CD4-positive, alpha-beta T cell treated with Interferon gamma for 1 hour (primary cell): ENCODE measurements around the gene CDC42BPB.
"Not testable (repeated sequence)": the region's sequence is repeated elsewhere in the genome, so short reads cannot be mapped to it uniquely, and the experiment has no call there.

ENCODE experiments used
- DNase-seq: peaks from one replicate; pipeline ENCODE4 v3.0.0-alpha.2; 2020

Gene CDC42BPB

DNA sequence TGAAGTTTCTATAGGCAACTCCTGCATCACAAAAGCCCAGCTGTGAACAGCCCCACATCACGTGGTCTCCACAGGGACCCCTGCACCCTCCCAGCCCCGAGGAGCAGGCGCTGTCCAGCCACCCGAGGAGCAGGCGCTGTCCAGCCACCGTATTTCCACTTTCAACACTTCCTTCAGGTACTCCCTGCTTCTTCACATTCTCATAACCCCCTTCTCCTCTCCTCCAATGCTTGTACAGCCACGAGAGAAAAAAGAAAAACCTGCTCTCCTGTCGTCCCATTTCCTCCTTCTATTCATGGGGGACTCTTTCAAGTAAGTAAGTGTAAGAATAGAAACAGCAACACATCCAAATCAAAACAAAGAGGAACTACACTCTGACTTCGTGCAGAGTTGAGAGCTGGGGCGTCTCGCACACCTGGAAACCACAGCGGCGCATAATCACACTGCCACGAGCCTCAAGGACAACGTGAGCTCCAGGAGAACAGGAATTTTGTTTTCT is 11.9 kb downstream of the CDC42BPB start:
- no peak for DNase-seq

- DNase-seq = no peak
Measured at GRCh38 chr14:103043257-103044015, 13.9 kb downstream of the CDC42BPB start.

DNA sequence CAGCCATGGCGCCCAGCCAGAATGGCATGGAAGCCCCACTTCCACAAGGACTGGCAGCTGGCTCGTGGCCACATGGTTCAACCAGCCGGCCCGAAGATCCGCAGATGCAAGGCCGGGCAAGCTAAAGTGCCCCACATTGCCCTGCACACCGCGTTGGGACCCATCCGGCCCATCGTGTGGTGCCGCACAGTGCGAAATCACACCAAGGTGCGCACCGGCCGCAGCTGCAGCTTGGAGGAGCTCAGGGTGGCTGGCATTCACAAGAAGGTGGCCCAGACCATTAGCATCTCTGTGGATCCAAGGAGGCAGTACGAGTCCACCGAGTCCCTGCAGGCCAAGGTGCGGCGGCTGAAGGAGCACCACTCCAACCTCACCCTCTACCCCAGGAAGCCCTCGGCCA is 15.9 kb downstream of the CDC42BPB start:
- no peak for DNase-seq

- DNase-seq = no peak
Measured at GRCh38 chr14:103033681-103034096, 23.7 kb downstream of the CDC42BPB start.

DNA sequence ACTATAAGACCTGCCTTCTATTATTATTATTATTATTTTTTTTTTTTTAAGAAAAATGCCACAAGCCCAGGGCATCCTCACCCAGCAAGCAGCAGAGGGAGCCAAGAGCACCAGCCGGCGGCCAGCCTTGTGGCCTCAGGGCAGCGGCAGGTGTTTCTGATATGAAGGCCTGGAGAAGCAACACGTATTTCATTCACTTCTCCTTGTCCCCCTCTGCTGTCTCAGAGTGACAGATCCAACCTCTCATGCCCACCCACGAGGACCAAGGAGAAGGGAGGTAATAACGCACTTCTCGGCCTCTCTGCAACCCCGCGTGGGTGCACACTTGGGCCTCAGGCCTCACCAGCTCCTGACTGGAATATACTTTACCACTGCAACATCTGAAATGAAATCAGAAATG is 25.4 kb downstream of the CDC42BPB start:
- DNase-seq = no peak

DNA sequence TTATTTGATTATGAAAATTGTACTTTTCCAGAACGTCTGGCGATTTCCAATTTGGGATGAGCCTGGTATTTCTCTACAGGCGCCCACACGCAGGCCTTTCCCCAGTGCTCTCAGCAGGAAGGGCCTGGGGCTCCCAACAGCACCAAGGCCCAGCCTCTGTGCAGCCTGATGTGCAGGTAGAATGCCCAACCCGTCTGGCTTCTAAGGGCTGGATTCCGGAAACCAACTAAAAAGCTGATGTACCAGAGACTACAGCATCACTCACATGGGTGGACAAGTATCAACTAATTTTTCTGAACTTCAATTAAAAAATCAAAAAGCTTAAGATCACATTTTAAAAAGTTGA is 25.8 kb downstream of the CDC42BPB start:
- DNase-seq = no peak

DNA sequence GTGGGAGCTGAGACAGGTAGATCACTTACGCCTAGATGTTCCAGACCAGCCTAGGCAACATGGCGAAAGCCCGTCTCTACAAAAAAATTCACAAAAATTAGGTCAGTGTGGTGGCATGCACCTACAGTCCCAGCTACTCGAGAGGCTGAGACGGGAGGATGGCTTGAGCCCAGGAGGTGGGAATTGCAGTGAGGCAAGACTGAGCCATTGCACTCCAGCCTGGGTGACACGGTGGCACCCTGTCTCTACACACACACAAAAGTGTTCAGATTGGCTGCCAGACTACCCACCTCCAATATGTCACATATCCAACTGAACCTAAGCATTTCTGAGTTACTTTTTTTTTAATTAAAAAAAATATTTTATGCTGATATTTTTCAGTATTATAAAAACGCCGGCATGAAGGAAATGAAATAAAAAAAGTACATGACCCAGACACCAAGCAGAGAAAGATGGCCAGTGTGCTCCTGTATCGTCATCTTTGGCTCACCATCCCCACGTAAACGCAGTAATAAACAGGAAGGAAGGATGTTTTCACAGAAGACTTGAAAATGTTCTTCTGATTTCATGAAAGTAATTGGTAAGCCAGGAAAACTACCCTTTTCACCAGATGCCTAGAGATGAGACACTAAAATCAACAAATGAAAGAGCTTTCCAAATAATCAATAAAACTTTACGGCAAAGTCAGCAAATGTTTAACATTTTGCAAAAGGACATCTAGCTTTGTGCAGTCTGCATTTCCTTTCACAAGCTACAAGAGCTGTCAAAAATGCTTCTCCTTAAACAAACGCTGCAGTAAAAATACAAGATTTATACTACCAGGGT is 26.4 kb downstream of the CDC42BPB start:
- DNase-seq = no peak

GRCh38 chr14:103029936-103030335 is 27.4 kb downstream of the CDC42BPB start:
- DNase-seq = no peak

- DNase-seq = no peak
Measured at GRCh38 chr14:103028772-103029171, 28.6 kb downstream of the CDC42BPB start.

GRCh38 chr14:103028161-103028767 is 29.1 kb downstream of the CDC42BPB start:
- DNase-seq = no peak

GRCh38 chr14:103027451-103027850 is 29.9 kb downstream of the CDC42BPB start:
- DNase-seq = no peak

- DNase-seq = no peak
Measured at GRCh38 chr14:103026988-103027387, 30.4 kb downstream of the CDC42BPB start.

DNA sequence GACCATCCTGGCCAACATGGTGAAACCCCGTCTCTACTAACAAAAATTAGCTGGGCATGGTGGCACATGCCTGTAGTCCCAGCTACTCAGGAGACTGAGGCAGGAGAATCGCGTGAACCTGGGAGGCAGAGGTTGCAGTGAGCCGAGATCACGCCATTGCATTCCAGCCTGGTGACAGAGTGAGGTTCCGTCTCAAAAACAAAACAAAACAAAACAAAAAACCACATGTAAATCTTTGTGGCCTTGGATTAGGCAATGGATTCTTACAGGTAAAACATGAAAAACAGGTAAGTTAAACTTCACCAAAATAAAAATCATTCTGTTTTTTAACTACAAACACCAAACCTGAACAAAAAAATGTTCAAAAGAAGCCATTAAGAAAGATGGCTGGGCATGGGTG is 31.2 kb downstream of the CDC42BPB start:
- not testable (repeated sequence) for DNase-seq

DNA sequence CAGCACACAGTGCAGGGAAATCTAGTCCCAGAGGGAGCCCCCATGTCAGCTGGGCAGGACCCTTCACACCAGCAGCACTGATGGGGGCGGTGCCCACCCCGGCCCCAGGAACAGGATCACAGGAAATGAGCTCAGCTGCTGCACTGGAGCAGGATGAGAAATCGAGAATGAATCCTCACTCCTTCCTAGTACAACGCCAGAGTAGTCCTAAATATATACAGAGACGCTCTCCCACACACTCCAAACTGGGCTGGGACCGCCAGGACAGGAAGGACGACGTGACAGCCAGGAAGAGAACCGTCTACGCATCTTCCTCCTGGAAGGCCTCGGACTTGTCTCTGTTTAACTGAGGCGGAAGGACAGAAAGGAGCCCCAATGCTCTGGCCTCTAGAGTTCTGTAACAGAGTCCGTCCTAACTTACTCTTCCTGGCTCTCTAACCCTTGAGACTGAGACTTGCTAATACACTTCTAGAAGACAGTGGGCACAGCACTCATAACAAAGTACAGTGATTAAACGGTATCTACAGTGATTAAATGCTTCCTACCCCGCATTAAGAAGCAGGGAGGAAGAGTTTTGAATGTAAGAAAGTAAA is 33.4 kb downstream of the CDC42BPB start:
- DNase-seq = no peak

DNA sequence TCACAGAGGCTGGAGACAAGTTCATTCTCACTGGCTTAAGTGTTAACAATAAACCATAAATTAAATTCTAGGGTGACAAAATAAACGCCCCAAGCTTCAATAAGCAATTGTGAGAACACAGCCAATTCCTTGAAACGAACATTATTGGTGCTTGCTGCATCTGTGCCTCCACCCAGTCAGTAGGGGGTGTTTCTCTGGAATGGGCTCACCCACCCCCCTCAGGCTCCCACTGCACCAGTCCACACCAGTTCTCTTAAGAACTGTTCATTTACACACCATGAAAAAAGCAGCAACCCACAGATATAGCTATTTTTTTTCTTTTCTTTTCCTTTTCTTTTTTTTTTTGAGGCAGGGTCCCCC is 34.7 kb downstream of the CDC42BPB start:
- DNase-seq = no peak

- no peak for DNase-seq
Measured at GRCh38 chr14:103022002-103022684, 35.2 kb downstream of the CDC42BPB start.

DNA sequence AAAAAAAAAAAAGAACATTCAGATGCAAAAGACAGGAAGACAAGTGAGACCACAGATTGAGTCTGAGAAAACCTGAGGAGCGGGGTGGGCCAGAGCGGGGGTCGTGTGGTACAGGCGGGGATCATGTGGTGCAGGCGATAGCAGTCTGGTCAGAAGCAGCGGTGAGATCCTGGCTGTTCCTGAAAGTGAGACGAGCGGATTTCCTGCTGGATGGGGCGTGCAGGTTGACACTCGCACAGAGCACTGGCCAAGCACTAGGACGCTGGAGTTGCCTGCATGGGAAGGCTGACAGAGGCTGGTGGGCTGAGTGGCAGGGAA is 35.7 kb downstream of the CDC42BPB start:
- DNase-seq = no peak

DNA sequence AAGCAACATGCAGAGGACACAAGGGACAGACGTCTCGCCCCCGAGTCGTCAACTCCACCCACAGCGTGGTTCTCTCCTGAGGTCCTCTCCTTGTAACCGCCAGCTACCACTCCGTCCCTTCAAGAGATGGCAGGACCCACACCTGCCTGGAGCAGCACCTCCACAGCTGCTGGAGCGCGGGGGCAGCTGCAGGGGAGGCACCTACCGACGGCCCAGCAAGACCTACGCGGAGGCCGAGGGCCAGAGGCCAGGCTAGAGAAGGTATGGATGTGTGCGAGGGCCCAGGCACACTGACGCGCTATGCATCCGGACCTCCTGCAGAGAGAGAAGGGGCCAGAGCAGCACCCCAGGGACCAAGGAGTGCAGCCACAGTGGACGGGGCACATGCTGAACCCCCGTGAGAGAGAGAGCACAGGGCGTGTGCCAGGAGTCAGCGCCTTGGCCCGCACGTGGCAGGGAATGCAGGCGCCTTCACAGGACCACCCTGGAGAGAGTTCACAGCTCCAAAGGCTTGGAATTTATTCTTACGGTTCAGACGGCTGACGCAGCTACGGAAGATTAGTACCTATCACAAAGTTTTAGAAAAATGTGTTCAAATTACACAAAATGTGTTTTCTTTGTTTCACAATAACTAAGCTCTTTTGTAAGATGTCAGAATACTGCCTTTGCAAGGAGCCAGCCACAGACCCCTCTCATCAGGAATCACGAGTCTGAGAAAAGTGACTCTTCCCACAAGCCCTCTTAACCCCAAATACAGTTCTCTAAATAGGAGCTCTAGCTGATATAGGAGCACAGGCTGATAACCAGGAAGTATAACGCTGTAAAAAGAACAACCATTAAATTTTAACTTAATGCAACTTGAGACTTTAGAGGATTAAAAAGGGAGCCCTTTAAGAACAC is 36.8 kb downstream of the CDC42BPB start:
- DNase-seq = no peak

DNA sequence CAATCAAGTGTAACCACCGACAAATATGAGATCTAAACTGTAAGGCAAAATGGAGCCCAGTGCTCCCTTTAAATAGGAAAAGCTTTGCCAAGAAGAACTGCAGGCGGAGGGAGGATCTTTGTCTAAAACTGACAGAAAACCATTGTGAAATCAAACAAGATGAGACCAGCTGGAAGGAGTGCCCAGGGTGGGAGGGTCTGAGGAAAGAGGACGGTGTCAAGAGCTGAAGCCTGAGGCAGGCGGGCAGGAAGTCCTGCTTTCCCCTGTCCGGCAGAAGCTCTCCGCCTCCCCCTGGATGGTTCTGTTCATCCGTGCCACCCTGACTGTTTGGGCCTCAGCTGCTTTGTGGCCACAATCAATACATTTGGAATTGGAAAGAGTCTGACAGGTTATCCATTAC is 37.5 kb downstream of the CDC42BPB start:
- no peak for DNase-seq

DNA sequence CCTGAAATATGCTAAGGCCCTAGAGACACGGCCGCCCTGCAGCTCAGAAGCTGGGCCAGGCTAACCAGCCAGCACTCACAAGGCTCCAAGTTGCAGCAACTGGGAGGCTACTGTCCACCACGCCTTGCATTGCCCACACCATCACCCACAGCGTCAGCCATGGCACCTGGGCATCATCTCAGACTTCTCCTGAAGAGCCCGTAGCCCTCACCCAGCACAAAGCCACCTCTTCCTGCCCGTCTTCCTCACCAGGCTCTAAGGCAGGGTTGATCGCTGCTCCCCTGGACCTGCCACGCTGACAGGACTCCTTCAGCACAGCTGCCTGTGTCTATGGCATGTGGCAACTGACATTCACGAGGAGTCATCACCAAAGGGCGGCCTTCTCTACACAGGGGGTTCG is 38.1 kb downstream of the CDC42BPB start:
- no peak for DNase-seq

DNA sequence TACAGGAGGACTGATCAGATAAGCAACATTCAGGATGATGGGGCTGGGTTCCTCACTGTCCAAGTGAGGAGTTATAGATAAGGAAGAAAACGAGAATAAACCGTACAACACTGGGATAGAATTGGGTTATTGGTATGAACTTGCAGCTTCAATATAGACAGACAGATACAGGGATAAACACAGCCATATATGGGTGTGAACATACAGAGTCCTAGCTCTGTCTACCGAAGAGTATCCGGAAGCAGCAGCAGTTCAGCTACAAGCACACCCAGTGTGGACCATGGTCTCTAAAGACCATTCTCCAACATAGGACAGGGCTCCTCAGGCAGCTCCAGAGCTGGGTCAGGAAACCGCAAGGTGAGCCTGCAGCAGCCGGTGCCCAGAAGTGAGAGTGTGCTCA is 40.8 kb downstream of the CDC42BPB start:
- DNase-seq = no peak

DNA sequence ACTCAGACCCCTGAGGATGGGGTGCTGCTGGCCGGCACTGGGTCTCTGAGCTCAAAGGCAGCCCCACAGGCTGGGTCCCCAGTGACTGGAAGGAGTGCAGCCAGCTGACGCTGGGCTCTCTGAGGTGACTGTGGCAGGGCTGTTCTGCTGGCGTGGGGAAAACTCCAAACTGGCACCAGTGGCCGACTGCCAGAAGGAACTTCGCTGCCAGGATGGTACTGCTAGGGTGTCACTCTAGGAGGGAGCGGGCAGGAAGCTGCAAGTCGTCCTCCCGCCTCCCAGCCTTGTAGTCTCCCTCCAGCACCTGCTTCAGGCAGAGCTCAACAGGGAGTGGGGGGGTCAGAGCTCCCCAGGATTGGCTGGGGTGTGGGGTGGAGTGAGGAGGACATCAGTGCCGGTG is 41.3 kb downstream of the CDC42BPB start:
- no peak for DNase-seq
